ENCODE measurements around the gene RNGTT. TPM values are rescaled to one million over a fixed set of nuclear protein-coding genes. Genes with fewer than 3 reads are reported as not detected.

The RNGTT gene
- total RNA-seq, 2 experiments from 2014 or later, result 11.6 to 12.4 TPM

DNA sequence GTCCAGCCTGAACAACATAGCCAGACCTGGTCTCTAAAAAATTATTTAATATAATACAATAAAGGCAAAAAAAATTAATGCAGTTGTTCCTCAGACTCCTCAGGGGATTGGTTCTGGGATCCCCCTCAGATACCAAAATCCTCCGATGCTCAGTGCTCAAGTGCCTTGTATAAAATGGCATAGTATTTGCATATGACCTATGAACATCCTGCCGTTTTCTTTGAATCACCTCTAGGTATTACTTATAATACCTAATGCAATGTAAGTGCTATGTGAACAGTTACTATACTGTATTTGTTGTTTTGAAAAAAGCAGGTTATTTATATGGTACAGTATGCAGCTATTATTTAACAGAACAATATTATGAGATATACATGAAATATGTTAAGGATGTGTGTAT lies 43.3 kb downstream of the RNGTT start:
- Histone ChIP-seq H3K27ac (ENCODE audit: low read depth in 1 of 2, low read length in 2 of 2) (no peak overlapping the region), H3K36me3 (ENCODE audit: insufficient read depth, low read length) (peaks cover 9% of the 10 kb centered on the region), H3K9me3 (ENCODE audit: control insufficient read depth in 1 of 2, insufficient read depth in 1 of 2, low read length in 2 of 2) (no peaks in the 10 kb centered on the region), H3K27me3 (ENCODE audit: control insufficient read depth in 1 of 2, insufficient read depth in 2 of 2, low read length in 2 of 2) (no peaks in the 10 kb centered on the region), H3K4me1 (ENCODE audit: insufficient read depth, low read length) (no peaks in the 10 kb centered on the region), H3K4me3 (ENCODE audit: low read length) (no peak overlapping the region)
- intact Hi-C loops (cut with DNase I, micrococcal nuclease), result no loop called here
- ChIA-PET CTCF (no interaction called here), POLR2A (interaction anchor here (0.9 kb wide), 1 partner anchor 160 kb away, joined by 3 read pairs; no protein-coding TSS in a partner anchor)
- Mint-ChIP-seq H3K27ac (no peak overlapping the region), H3K27me3 (no peaks in the 10 kb centered on the region), H3K36me3 (ENCODE audit: low read depth) (peaks cover 70% of the 10 kb centered on the region), H3K4me1 (ENCODE audit: low read depth) (peaks cover 16% of the 10 kb centered on the region), H3K4me3 (no peak overlapping the region), H3K9me3 (peaks cover 3% of the 10 kb centered on the region)
- DNase-seq (no peak), ATAC-seq (ENCODE audit: poor library complexity) (no peak)
- TF ChIP-seq, protein P1, sequence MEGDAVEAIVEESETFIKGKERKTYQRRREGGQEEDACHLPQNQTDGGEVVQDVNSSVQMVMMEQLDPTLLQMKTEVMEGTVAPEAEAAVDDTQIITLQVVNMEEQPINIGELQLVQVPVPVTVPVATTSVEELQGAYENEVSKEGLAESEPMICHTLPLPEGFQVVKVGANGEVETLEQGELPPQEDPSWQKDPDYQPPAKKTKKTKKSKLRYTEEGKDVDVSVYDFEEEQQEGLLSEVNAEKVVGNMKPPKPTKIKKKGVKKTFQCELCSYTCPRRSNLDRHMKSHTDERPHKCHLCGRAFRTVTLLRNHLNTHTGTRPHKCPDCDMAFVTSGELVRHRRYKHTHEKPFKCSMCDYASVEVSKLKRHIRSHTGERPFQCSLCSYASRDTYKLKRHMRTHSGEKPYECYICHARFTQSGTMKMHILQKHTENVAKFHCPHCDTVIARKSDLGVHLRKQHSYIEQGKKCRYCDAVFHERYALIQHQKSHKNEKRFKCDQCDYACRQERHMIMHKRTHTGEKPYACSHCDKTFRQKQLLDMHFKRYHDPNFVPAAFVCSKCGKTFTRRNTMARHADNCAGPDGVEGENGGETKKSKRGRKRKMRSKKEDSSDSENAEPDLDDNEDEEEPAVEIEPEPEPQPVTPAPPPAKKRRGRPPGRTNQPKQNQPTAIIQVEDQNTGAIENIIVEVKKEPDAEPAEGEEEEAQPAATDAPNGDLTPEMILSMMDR (IDR thresholded peaks at IDR 0.05), result no peak

DNA sequence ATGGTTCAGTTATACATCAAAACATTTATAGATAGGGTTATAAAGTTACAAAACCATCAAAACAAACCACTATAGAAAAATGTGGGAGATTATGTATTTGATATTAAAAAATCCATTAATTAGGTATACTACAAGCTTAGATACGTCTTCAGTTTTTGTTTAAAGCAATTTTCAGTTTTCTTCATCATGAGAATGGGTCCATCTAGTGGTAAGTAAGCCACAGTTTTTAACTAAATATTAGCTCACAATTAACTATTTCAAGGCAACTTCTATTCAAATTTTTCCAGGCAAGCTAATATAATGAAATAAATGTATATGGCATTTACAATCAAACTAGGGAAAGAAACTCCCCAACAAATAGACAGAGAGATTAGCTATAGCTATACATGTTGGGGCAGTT lies 44.4 kb downstream of the RNGTT start:
- Mint-ChIP-seq H3K4me1 (ENCODE audit: low read depth) (peaks cover 27% of the 10 kb centered on the region), H3K9me3 (peaks cover 6% of the 10 kb centered on the region), H3K27me3 (no peaks in the 10 kb centered on the region), H3K36me3 (ENCODE audit: low read depth) (peaks cover 69% of the 10 kb centered on the region), H3K4me3 (no peak overlapping the region), H3K27ac (no peak overlapping the region)
- intact Hi-C loops (cut with DNase I, micrococcal nuclease), result no loop called here
- Histone ChIP-seq H3K36me3 (ENCODE audit: insufficient read depth, low read length) (peaks cover 7% of the 10 kb centered on the region), H3K27ac (ENCODE audit: low read depth in 1 of 2, low read length in 2 of 2) (no peak overlapping the region), H3K4me1 (ENCODE audit: insufficient read depth, low read length) (no peaks in the 10 kb centered on the region), H3K9me3 (ENCODE audit: control insufficient read depth in 1 of 2, insufficient read depth in 1 of 2, low read length in 2 of 2) (no peaks in the 10 kb centered on the region), H3K4me3 (ENCODE audit: low read length) (no peak overlapping the region), H3K27me3 (ENCODE audit: control insufficient read depth in 1 of 2, insufficient read depth in 2 of 2, low read length in 2 of 2) (no peaks in the 10 kb centered on the region)
- no peak for DNase-seq
- POLR2A ChIA-PET, result interaction anchor here (0.9 kb wide), 1 partner anchor 161 kb away, joined by 3 read pairs; no protein-coding TSS in a partner anchor
- CTCF ChIA-PET, result interaction anchor here (0.6 to 1.0 kb wide), 2 partner anchors 13 to 63 kb away, joined by 3 read pairs; no protein-coding TSS in a partner anchor
- no peak for ATAC-seq (ENCODE audit: poor library complexity)
- TF ChIP-seq, protein P1 (IDR thresholded peaks at IDR 0.05), result no peak

DNA sequence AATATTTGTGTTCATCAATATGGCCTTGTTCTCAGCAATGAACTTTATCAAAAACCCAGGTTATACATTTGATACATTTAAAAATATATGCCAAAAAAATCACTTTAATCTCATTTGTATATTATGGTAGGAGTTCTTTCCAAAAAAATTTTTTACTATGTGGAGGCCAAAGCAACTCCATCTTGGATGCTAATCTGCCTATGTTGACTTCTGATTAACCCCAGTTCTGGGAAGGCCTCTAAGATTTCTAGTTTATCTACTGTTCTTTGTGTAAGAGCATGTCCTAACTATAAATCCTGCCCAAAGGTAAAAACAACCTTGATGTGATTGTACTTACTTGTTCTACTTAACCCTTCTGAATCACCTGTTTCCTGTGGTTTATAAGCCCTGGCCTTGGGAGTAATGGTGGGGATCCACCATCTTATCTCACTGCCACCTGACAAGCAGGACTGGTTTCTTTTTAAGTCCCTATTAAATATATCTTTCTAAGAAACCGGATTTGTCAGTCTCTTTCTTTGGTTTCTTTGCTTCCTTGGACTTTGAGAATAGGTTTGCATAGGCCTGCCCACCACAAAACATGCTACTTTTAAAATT lies 46.7 kb downstream of the RNGTT start:
- H3K36me3 Mint-ChIP-seq (ENCODE audit: low read depth), result peaks cover 59% of the 10 kb centered on the region
- H3K27ac ChIP-seq (ENCODE audit: low read depth in 1 of 2, low read length in 2 of 2), result no peak overlapping the region
- peaks cover 46% of the 10 kb centered on the region for H3K4me1 Mint-ChIP-seq (ENCODE audit: low read depth)
- no peaks in the 10 kb centered on the region for H3K4me1 ChIP-seq (ENCODE audit: insufficient read depth, low read length)
- intact Hi-C loops (cut with DNase I, micrococcal nuclease), result no loop called here
- H3K36me3 ChIP-seq (ENCODE audit: insufficient read depth, low read length), result no peaks in the 10 kb centered on the region
- POLR2A ChIA-PET, result no interaction called here
- ATAC-seq (ENCODE audit: poor library complexity), result no peak
- peaks cover 6% of the 10 kb centered on the region for H3K9me3 Mint-ChIP-seq
- TF ChIP-seq, protein P1 (IDR thresholded peaks at IDR 0.05), result no peak
- no peak overlapping the region for H3K4me3 Mint-ChIP-seq
- CTCF ChIA-PET, result no interaction called here
- H3K9me3 ChIP-seq (ENCODE audit: control insufficient read depth in 1 of 2, insufficient read depth in 1 of 2, low read length in 2 of 2), result no peaks in the 10 kb centered on the region
- H3K27me3 Mint-ChIP-seq, result no peaks in the 10 kb centered on the region
- H3K27me3 ChIP-seq (ENCODE audit: control insufficient read depth in 1 of 2, insufficient read depth in 2 of 2, low read length in 2 of 2), result no peaks in the 10 kb centered on the region
- no peak overlapping the region for H3K4me3 ChIP-seq (ENCODE audit: low read length)
- DNase-seq, result peak in 1 of 14 experiments; percentile 19
- H3K27ac Mint-ChIP-seq, result no peak overlapping the region

Measured in CD4-positive, alpha-beta T cell (primary cell).